H9 (cell line): ENCODE results near the gene MYBPC2. TPM values are rescaled to one million over a fixed set of nuclear protein-coding genes. Genes with fewer than 3 reads are reported as not detected.

Experiments used
- DNase-seq: peaks from one replicate; pipeline ENCODE4 v3.0.0-alpha.2; 2017
- H2AFZ ChIP-seq: one replicate; pipeline ENCODE4 v1.6.1; 2013; ENCODE audit warnings: mild to moderate bottlenecking, low read length, control low read depth, moderate library complexity
- H2AK5ac ChIP-seq: 2 replicates; pipeline ENCODE4 v1.6.1; 2013; ENCODE audit warnings: low read length, control low read depth, mixed read lengths; ENCODE audit not compliant: insufficient read length
- H2BK120ac ChIP-seq: one replicate; pipeline ENCODE4 v1.6.1; 2013; ENCODE audit warnings: low read depth, mild to moderate bottlenecking, low read length, control low read depth, inconsistent platforms; ENCODE audit not compliant: poor library complexity, severe bottlenecking
- H2BK12ac ChIP-seq: 2 replicates; pipeline ENCODE4 v1.6.1; 2013; ENCODE audit warnings: low read length, control low read depth, mixed read lengths, low read depth; ENCODE audit not compliant: insufficient read length
- H2BK15ac ChIP-seq: 2 replicates; pipeline ENCODE4 v1.6.1; 2013; ENCODE audit warnings: low read depth, low read length, control low read depth
- H2BK20ac ChIP-seq: one replicate; pipeline ENCODE4 v1.6.1; 2013; ENCODE audit warnings: low read depth, mild to moderate bottlenecking, low read length, control low read depth, inconsistent platforms; ENCODE audit not compliant: poor library complexity, severe bottlenecking
- H2BK5ac ChIP-seq: 2 replicates; pipeline ENCODE4 v1.6.1; 2013; ENCODE audit warnings: low read length, control low read depth, mixed read lengths; ENCODE audit not compliant: insufficient read length
- H3K14ac ChIP-seq: 2 replicates; pipeline ENCODE4 v1.6.1; 2013; ENCODE audit warnings: low read length, control low read depth; ENCODE audit not compliant: insufficient read depth
- H3K18ac ChIP-seq: 2 replicates; pipeline ENCODE4 v1.6.1; 2013; ENCODE audit warnings: low read depth, mild to moderate bottlenecking, mixed read lengths, low read length, control low read depth; ENCODE audit not compliant: insufficient read length
- H3K23ac ChIP-seq: 2 replicates; pipeline ENCODE4 v1.6.1; 2013; ENCODE audit warnings: low read length, control low read depth, mixed read lengths, low read depth; ENCODE audit not compliant: insufficient read length
- H3K23me2 ChIP-seq: 2 replicates; pipeline ENCODE4 v1.6.1; 2013; ENCODE audit warnings: low read depth, mild to moderate bottlenecking, mixed read lengths, low read length, control low read depth; ENCODE audit not compliant: insufficient read length, poor library complexity, severe bottlenecking
- H3K27ac ChIP-seq: 2 replicates; pipeline ENCODE4 v1.5.1; 2013; ENCODE audit warnings: low read length, control low read depth, mixed read lengths, low read depth; ENCODE audit not compliant: insufficient read length
- H3K27me3 ChIP-seq: 2 replicates; pipeline ENCODE4 v1.6.1; 2013; ENCODE audit warnings: low read length, control low read depth, inconsistent platforms; ENCODE audit not compliant: insufficient read depth
- H3K4ac ChIP-seq: 2 replicates; pipeline ENCODE4 v1.6.1; 2013; ENCODE audit warnings: low read depth, mild to moderate bottlenecking, control low read depth, inconsistent platforms, low read length, moderate library complexity
- H3K4me1 ChIP-seq: 2 replicates; pipeline ENCODE4 v1.6.1; 2013; ENCODE audit warnings: low read length, control low read depth, inconsistent platforms; ENCODE audit not compliant: insufficient read depth
- H3K4me2 ChIP-seq: 2 replicates; pipeline ENCODE4 v1.6.1; 2013; ENCODE audit warnings: low read length, control low read depth, mixed read lengths; ENCODE audit not compliant: insufficient read length, insufficient read depth
- H3K56ac ChIP-seq: 2 replicates; pipeline ENCODE4 v1.6.1; 2013; ENCODE audit warnings: low read depth, mild to moderate bottlenecking, mixed read lengths, low read length, control low read depth; ENCODE audit not compliant: insufficient read length
- H3K79me1 ChIP-seq: 2 replicates; pipeline ENCODE4 v1.6.1; 2013; ENCODE audit warnings: low read depth, mild to moderate bottlenecking, moderate library complexity, low read length, control low read depth, inconsistent platforms; ENCODE audit not compliant: insufficient read depth, poor library complexity, severe bottlenecking
- H3K79me2 ChIP-seq: 2 replicates; pipeline ENCODE4 v1.6.1; 2013; ENCODE audit warnings: low read length, control low read depth, inconsistent platforms; ENCODE audit not compliant: insufficient read depth
- H3K9ac ChIP-seq: 2 replicates; pipeline ENCODE4 v1.6.1; 2013; ENCODE audit warnings: low read length, control low read depth, mixed read lengths; ENCODE audit not compliant: insufficient read length; ENCODE audit errors: extremely low read depth
- H3K9me3 ChIP-seq: one replicate; pipeline ENCODE4 v1.6.1; 2013; ENCODE audit warnings: low read depth, low read length, inconsistent platforms; ENCODE audit not compliant: control insufficient read depth
- H3T11ph ChIP-seq: one replicate; pipeline ENCODE4 v1.6.1; 2013; ENCODE audit warnings: mild to moderate bottlenecking, low read length, control low read depth, inconsistent platforms
- H4K20me1 ChIP-seq: one replicate; pipeline ENCODE4 v1.6.1; 2013; ENCODE audit not compliant: control insufficient read depth, insufficient read length, insufficient read depth
- H4K5ac ChIP-seq: 2 replicates; pipeline ENCODE4 v1.6.1; 2013; ENCODE audit warnings: low read depth, mild to moderate bottlenecking, mixed read lengths, low read length, control low read depth; ENCODE audit not compliant: insufficient read length
- H4K8ac ChIP-seq: replicated peaks from 2 replicates; pipeline ENCODE4 v1.6.1; 2013; ENCODE audit warnings: low read length, control low read depth, mixed read lengths, low read depth; ENCODE audit not compliant: insufficient read length
- H4K91ac ChIP-seq: 2 replicates; pipeline ENCODE4 v1.6.1; 2013; ENCODE audit warnings: low read depth, mild to moderate bottlenecking, moderate library complexity, mixed read lengths, low read length, control low read depth; ENCODE audit not compliant: insufficient read length
- H3K27ac Mint-ChIP-seq, 3 experiments: 2 replicates in 2 of 3; 3 replicates in 1 of 3; pipeline ENCODE4 v1.8.0; 2020 to 2021; ENCODE audit warnings: mixed read lengths in 3 of 3, mild to moderate bottlenecking in 1 of 3, moderate library complexity in 1 of 3
- H3K27me3 Mint-ChIP-seq: 2 replicates; pipeline ENCODE4 v1.8.0; 2021; ENCODE audit warnings: low read depth, mild to moderate bottlenecking, moderate library complexity, mixed read lengths
- H3K36me3 Mint-ChIP-seq, 3 experiments: 2 replicates in 2 of 3; 3 replicates in 1 of 3; pipeline ENCODE4 v1.8.0; 2020 to 2021; ENCODE audit warnings: low read depth in 3 of 3, mixed read lengths in 3 of 3; ENCODE audit not compliant: insufficient read depth in 1 of 3
- H3K4me1 Mint-ChIP-seq, 2 experiments: 2 replicates each; pipeline ENCODE4 v1.8.0; 2020; ENCODE audit warnings: mixed read lengths in 2 of 2
- H3K4me3 Mint-ChIP-seq, 2 experiments: 2 replicates in 1 of 2; 3 replicates in 1 of 2; pipeline ENCODE4 v1.8.0; 2020 to 2021; ENCODE audit warnings: mild to moderate bottlenecking in 2 of 2, mixed read lengths in 2 of 2, moderate library complexity in 1 of 2
- H3K9me3 Mint-ChIP-seq, 2 experiments: 2 replicates in 1 of 2; 3 replicates in 1 of 2; pipeline ENCODE4 v1.8.0; 2020; ENCODE audit warnings: mild to moderate bottlenecking in 2 of 2, mixed read lengths in 2 of 2, moderate library complexity in 1 of 2
- CTCF ChIP-seq: fragments of 200-600 bp; sonication (generic); conservative IDR thresholded peaks from 3 replicates; pipeline ENCODE4 v1.8.0; 2021; ENCODE audit warnings: antibody characterized with exemption, mild to moderate bottlenecking
- WGBS: extraction: QIAGEN DNeasy Blood & Tissue Kit; methylation state at CpG from one replicate; pipeline ENCODE4 v1.1.7; 2013; ENCODE audit warnings: missing lambda C conversion rate, low lambda C conversion rate, mixed read lengths; ENCODE audit not compliant: insufficient read length; ENCODE audit errors: extremely low coverage; 5-methylcytosine and 5-hydroxymethylcytosine counted together
- total RNA-seq: library from RNA; stranded (reverse); gene quantifications from 2 replicates; pipeline ENCODE4 v1.2.1, GENCODE V29; 2021

Gene MYBPC2
- total RNA-seq, 1 experiment from 2014 or later: 4.9 TPM

DNA sequence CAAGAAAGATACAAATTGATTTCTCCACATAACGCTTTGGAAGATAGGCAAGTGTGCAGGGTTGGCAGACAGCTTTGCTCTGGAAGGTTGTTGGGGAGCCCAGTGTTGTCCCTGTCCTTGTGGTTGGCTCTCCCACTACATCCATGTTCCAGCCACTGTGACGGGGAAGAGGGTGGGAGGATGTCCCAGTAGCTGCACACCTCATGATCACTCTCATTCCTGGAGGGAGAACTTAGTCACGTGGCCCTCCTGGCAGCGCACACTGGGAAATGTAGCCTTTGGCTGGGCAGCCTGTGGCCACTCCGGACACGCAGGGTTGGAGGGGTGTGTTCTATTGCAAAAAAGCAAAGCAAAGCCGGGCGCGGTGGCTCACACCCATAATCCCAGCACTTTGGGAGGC is 38.7 kb upstream of the MYBPC2 start:
- H3K4ac ChIP-seq: no peak overlapping the region
- H3K4me3 Mint-ChIP-seq: no peak overlapping the region
- H3K27me3 Mint-ChIP-seq: no peaks in the 10 kb centered on the region
- no peak overlapping the region for H3K23ac ChIP-seq
- H3K79me2 ChIP-seq: peaks cover 2% of the 10 kb centered on the region; the same call in 1 of the 2 replicates
- H4K91ac ChIP-seq: no peak overlapping the region
- H4K5ac ChIP-seq: no peak overlapping the region
- H3K4me1 ChIP-seq: no peaks in the 10 kb centered on the region
- no peak overlapping the region for H2AK5ac ChIP-seq
- no peak overlapping the region for H3K18ac ChIP-seq
- WGBS: no CpG with 5 or more reads among the region's 9 CpGs
- DNase-seq: no peak
- peaks cover 20 to 24% of the 10 kb centered on the region in 2 experiments for H3K9me3 Mint-ChIP-seq
- no peak overlapping the region for H2AFZ ChIP-seq
- no peak overlapping the region for H3K14ac ChIP-seq
- H3K4me2 ChIP-seq: no peak overlapping the region
- H2BK5ac ChIP-seq: no peak overlapping the region
- no peak overlapping the region for H3T11ph ChIP-seq
- peaks cover 47 to 62% (median 57%) of the 10 kb centered on the region in 3 experiments for H3K36me3 Mint-ChIP-seq
- no peak overlapping the region for H2BK15ac ChIP-seq
- no peak for TF ChIP-seq CTCF
- H3K79me1 ChIP-seq: peaks cover 4% of the 10 kb centered on the region
- no peaks in the 10 kb centered on the region for H3K9me3 ChIP-seq
- H3K23me2 ChIP-seq: no peaks in the 10 kb centered on the region
- H3K4me1 Mint-ChIP-seq: no peaks in the 10 kb centered on the region
- no peak overlapping the region for H2BK20ac ChIP-seq
- no peak overlapping the region for H2BK120ac ChIP-seq
- H3K9ac ChIP-seq: no peak overlapping the region
- H4K20me1 ChIP-seq: no peaks in the 10 kb centered on the region
- no peak overlapping the region for H4K8ac ChIP-seq
- H3K27ac Mint-ChIP-seq: no peak overlapping the region; a peak in 1 of 7 replicates
- no peaks in the 10 kb centered on the region for H3K27me3 ChIP-seq
- no peak overlapping the region for H3K56ac ChIP-seq
- H2BK12ac ChIP-seq: no peak overlapping the region
- H3K27ac ChIP-seq: no peak overlapping the region
